Keratinocyte (primary cell): ENCODE measurements around the gene APEH. TPM values are rescaled to one million over a fixed set of nuclear protein-coding genes. Genes with fewer than 3 reads are reported as not detected.

ENCODE experiments used
- DNase-seq: peaks from one replicate; pipeline ENCODE4 v3.0.0-alpha.2; 2011; ENCODE audit warnings: low read depth, missing footprints, low spot score
- FAIRE-seq: peaks from 2 replicates; lab custom pipeline; 2011; peaks lifted over from hg19 to GRCh38; lab: Jason Lieb, UNC
- H2AFZ ChIP-seq: 2 replicates; pipeline ENCODE4 v1.6.0; 2012; ENCODE audit warnings: low read length, control low read depth, inconsistent platforms; ENCODE audit not compliant: control insufficient read depth
- H3K27ac ChIP-seq: 2 replicates; pipeline ENCODE4 v1.5.1; 2011; ENCODE audit warnings: low read length; ENCODE audit not compliant: control insufficient read depth, insufficient read depth
- H3K27me3 ChIP-seq: 3 replicates; pipeline ENCODE4 v1.6.0; 2011; ENCODE audit warnings: low read length; ENCODE audit not compliant: control insufficient read depth, insufficient read depth; ENCODE audit errors: extremely low read depth
- H3K36me3 ChIP-seq, 2 experiments: 2 replicates in 1 of 2; 3 replicates in 1 of 2; pipeline ENCODE4 v1.5.1; 2011; ENCODE audit warnings: low read length in 2 of 2, mild to moderate bottlenecking in 1 of 2; ENCODE audit not compliant: control insufficient read depth in 2 of 2, insufficient read depth in 2 of 2; ENCODE audit errors: extremely low read depth in 1 of 2
- H3K4me1 ChIP-seq: 3 replicates; pipeline ENCODE4 v1.5.1; 2011; ENCODE audit warnings: low read length; ENCODE audit not compliant: control insufficient read depth, insufficient read depth; ENCODE audit errors: extremely low read depth
- H3K4me2 ChIP-seq: 3 replicates; pipeline ENCODE4 v1.6.0; 2011; ENCODE audit warnings: low read depth, low read length; ENCODE audit not compliant: control insufficient read depth, insufficient read depth; ENCODE audit errors: extremely low read depth
- H3K4me3 ChIP-seq, 3 experiments: fragments of 200-600 bp in 1 of 3; sonication (generic) in 1 of 3; 2 replicates in 2 of 3; 3 replicates in 1 of 3; pipeline ENCODE4 v1.5.1; 2011 to 2016; ENCODE audit warnings: low read length in 3 of 3, mild to moderate bottlenecking in 3 of 3, control low read depth in 2 of 3, inconsistent platforms in 1 of 3, low read depth in 1 of 3, mixed read lengths in 1 of 3, mixed run types in 1 of 3, moderate library complexity in 1 of 3; ENCODE audit not compliant: control insufficient read depth in 2 of 3, insufficient read depth in 2 of 3; ENCODE audit errors: extremely low read depth in 1 of 3
- H3K79me2 ChIP-seq: 2 replicates; pipeline ENCODE4 v1.6.0; 2012; ENCODE audit warnings: low read length; ENCODE audit not compliant: control insufficient read depth, insufficient read depth
- H3K9ac ChIP-seq: 3 replicates; pipeline ENCODE4 v1.6.0; 2011; ENCODE audit warnings: low read length; ENCODE audit not compliant: control insufficient read depth, insufficient read depth; ENCODE audit errors: extremely low read depth
- H3K9me1 ChIP-seq: 3 replicates; pipeline ENCODE4 v1.6.0; 2011; ENCODE audit warnings: low read length; ENCODE audit not compliant: control insufficient read depth, insufficient read depth; ENCODE audit errors: extremely low read depth
- H3K9me3 ChIP-seq: 2 replicates; pipeline ENCODE4 v1.5.1; 2012; ENCODE audit warnings: low read depth, low read length; ENCODE audit not compliant: control insufficient read depth
- H4K20me1 ChIP-seq: 3 replicates; pipeline ENCODE4 v1.6.0; 2011; ENCODE audit warnings: low read length; ENCODE audit not compliant: control insufficient read depth, insufficient read depth; ENCODE audit errors: extremely low read depth
- EZH2 ChIP-seq: IDR thresholded peaks from one replicate; pipeline ENCODE4 v1.6.1; 2012; ENCODE audit warnings: inconsistent platforms, mild to moderate bottlenecking, low read length, moderate library complexity
- dilution Hi-C: fragments of 300-500 bp; cut with MboI; formaldehyde crosslinking; loops from one replicate; pipeline ENCODE4 v1.7.0; 2020; ENCODE audit warnings: low sequenced_read_pairs; ENCODE audit not compliant: extremely low pct_ligation_motif_present
- polyA plus RNA-seq, 5 experiments: library from polyadenylated mRNA; depleted of rRNA in 3 of 5; stranded (reverse) in 3 of 5; stranded (forward) in 1 of 5; unstranded in 1 of 5; fragments of >200 nt; gene quantifications; 1 replicate in 1 of 5; 2 replicates in 3 of 5; 3 replicates in 1 of 5; pipeline versions ENCODE4 v1.2.1 to v1.2.3, GENCODE V29; 2011 to 2012; ENCODE audit warnings: missing spikeins in 2 of 5, low read depth in 1 of 5, low replicate concordance in 1 of 5
- TF ChIP-seq, protein P1 (sequence below), 3 experiments: IDR thresholded peaks in 1 of 3; conservative IDR thresholded peaks in 1 of 3; optimal IDR thresholded peaks in 1 of 3; 2 replicates in 2 of 3; 3 replicates in 1 of 3; pipeline versions ENCODE3 to v1.5.1; 2011; ENCODE audit warnings: low read length in 3 of 3, mild to moderate bottlenecking in 3 of 3, moderate library complexity in 2 of 3, control low read depth in 1 of 3, inconsistent platforms in 1 of 3; ENCODE audit not compliant: insufficient read depth in 2 of 3; ENCODE audit errors: extremely low read depth in 1 of 3

APEH gene
- polyA plus RNA-seq, 1 donor (not counting 4 experiments of a cell fraction or from before 2014, with no cell fraction given): 106 TPM

DNA sequence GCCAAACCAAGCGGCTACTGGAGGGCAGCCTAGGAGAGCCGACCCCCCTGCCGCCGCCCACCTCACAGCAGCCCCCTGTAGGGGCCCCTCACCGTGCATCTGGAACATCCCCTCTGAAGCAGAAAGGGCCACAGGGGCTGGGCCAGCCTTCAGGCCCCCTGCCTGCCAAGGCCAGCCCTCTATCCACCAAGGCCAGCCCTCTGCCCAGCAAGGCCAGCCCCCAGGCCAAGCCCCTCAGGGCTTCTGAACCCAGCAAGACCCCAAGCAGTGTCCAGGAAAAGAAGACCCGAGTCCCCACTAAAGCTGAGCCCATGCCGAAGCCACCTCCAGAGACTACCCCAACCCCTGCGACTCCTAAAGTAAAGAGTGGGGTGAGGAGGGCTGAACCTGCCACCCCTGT lies 23.5 kb upstream of the APEH start:
- H3K27ac ChIP-seq: no peak overlapping the region
- H3K4me1 ChIP-seq: peaks cover 3% of the 10 kb centered on the region
- H3K9me3 ChIP-seq: no peaks in the 10 kb centered on the region
- FAIRE-seq (no peak), DNase-seq (no peak)
- H4K20me1 ChIP-seq: no peaks in the 10 kb centered on the region
- no peaks in the 10 kb centered on the region for H3K36me3 ChIP-seq
- dilution Hi-C loops: loop anchor here (25.0 kb wide), 1 partner anchor 88 kb away; the partner anchor contains the start of gene BSN
- no peaks in the 10 kb centered on the region for H3K9me1 ChIP-seq
- no peaks in the 10 kb centered on the region for H3K79me2 ChIP-seq
- no peaks in the 10 kb centered on the region for H3K27me3 ChIP-seq
- no peak overlapping the region for H3K4me3 ChIP-seq
- H3K9ac ChIP-seq: no peak overlapping the region
- H3K4me2 ChIP-seq: no peak overlapping the region
- no peak overlapping the region for H2AFZ ChIP-seq
- TF ChIP-seq, protein P1, sequence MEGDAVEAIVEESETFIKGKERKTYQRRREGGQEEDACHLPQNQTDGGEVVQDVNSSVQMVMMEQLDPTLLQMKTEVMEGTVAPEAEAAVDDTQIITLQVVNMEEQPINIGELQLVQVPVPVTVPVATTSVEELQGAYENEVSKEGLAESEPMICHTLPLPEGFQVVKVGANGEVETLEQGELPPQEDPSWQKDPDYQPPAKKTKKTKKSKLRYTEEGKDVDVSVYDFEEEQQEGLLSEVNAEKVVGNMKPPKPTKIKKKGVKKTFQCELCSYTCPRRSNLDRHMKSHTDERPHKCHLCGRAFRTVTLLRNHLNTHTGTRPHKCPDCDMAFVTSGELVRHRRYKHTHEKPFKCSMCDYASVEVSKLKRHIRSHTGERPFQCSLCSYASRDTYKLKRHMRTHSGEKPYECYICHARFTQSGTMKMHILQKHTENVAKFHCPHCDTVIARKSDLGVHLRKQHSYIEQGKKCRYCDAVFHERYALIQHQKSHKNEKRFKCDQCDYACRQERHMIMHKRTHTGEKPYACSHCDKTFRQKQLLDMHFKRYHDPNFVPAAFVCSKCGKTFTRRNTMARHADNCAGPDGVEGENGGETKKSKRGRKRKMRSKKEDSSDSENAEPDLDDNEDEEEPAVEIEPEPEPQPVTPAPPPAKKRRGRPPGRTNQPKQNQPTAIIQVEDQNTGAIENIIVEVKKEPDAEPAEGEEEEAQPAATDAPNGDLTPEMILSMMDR (optimal IDR thresholded peaks at IDR 0.05 in 1 of 3, IDR thresholded peaks at IDR 0.05 in 1 of 3, conservative IDR thresholded peaks at IDR 0.05 in 1 of 3; ENCODE audit: extremely low read depth in 1 of 3, insufficient read depth in 2 of 3, low read length in 3 of 3): no peak
- no peak for TF ChIP-seq EZH2

DNA sequence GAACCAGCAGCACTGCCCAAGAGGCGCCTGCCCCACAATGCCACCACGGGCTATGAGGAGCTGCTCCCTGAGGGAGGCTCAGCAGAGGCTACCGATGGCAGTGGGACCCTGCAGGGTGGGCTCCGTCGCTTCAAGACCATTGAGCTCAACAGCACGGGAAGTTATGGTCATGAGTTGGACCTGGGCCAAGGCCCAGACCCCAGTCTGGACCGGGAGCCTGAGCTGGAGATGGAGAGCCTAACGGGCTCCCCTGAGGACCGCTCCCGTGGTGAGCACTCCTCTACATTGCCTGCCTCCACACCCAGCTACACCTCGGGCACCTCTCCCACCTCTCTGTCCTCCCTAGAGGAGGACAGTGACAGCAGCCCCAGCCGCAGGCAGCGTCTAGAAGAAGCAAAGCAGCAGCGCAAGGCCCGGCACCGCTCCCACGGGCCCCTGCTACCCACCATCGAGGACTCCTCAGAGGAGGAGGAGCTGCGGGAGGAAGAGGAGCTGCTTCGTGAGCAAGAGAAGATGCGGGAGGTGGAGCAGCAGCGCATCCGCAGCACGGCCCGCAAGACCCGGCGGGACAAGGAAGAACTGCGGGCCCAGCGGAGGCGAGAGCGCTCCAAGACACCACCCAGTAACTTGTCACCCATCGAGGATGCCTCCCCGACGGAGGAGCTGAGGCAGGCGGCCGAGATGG lies 21.8 kb upstream of the APEH start:
- peaks cover 3% of the 10 kb centered on the region for H3K4me1 ChIP-seq
- H3K27ac ChIP-seq: no peak overlapping the region
- H3K9me1 ChIP-seq: no peaks in the 10 kb centered on the region
- no peak overlapping the region for H3K4me2 ChIP-seq
- TF ChIP-seq, protein P1 (optimal IDR thresholded peaks at IDR 0.05 in 1 of 3, IDR thresholded peaks at IDR 0.05 in 1 of 3, conservative IDR thresholded peaks at IDR 0.05 in 1 of 3; ENCODE audit: extremely low read depth in 1 of 3, insufficient read depth in 2 of 3, low read length in 3 of 3): no peak
- TF ChIP-seq EZH2: no peak
- no peak for FAIRE-seq
- H3K79me2 ChIP-seq: no peaks in the 10 kb centered on the region
- DNase-seq: no peak
- no peak overlapping the region for H2AFZ ChIP-seq
- peaks cover 11% of the 10 kb centered on the region for H3K27me3 ChIP-seq
- no peaks in the 10 kb centered on the region for H3K36me3 ChIP-seq
- H4K20me1 ChIP-seq: no peaks in the 10 kb centered on the region
- no peaks in the 10 kb centered on the region for H3K9me3 ChIP-seq
- H3K9ac ChIP-seq: no peak overlapping the region
- H3K4me3 ChIP-seq: no peak overlapping the region
- dilution Hi-C loops: loop anchor here (25.0 kb wide), 1 partner anchor 90 kb away; the partner anchor contains the start of gene BSN
